OCI-M2 (cell line): Measurements from ENCODE around the gene RPL4.

Source experiments
- DNase-seq: peaks from one replicate; lab custom pipeline; 2025; ENCODE audit not compliant: unreplicated experiment; lab: John Stamatoyannopoulos, UW

Gene RPL4

GRCh38 chr15:66459818-66460615 lies 44.6 kb downstream of the RPL4 start:
- no peak for DNase-seq

DNA sequence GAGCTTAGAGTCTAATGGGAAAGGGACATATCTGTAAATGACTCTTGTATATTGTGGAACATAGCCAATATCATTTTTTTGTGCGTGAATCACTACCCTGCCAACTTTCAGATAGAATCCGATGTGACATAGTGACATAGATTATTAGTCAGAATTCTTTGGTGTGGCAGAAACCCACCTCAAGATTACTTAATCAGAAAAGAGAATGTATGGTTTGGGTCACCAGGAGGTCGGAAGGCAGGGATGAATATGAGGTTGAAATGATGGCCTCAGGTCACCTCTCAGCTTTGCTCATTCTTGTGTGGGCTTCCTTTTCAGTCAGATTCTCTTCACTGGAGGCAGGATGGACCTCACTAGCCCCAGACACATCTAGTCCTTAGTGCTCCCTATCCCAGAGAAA lies 48.4 kb downstream of the RPL4 start:
- no peak for DNase-seq

- DNase-seq, result no peak
These were observed 50.5 kb downstream of the RPL4 start for GRCh38 chr15:66454143-66454542.

GRCh38 chr15:66452971-66453580 lies 51.6 kb downstream of the RPL4 start:
- DNase-seq, result no peak

- DNase-seq, result no peak
These were observed 52.2 kb downstream of the RPL4 start for GRCh38 chr15:66452420-66452819.
